IPS-NIHi11 (cell line): ENCODE measurements around the gene TBCE.
"Not testable (repeated sequence)": the region's sequence is repeated elsewhere in the genome, so short reads cannot be mapped to it uniquely, and the experiment has no call there.

Experiments
- DNase-seq: peaks from one replicate; pipeline ENCODE4 v3.0.0; 2012; ENCODE audit warnings: mixed read lengths, low spot score

Gene TBCE

GRCh38 chr1:235455823-235456222, 88.6 kb downstream of the TBCE start:
- DNase-seq, result no peak

- DNase-seq, result not testable (repeated sequence)
These were observed 90.6 kb downstream of the TBCE start for GRCh38 chr1:235457856-235458255.

GRCh38 chr1:235460770-235461169, 93.5 kb downstream of the TBCE start:
- no peak for DNase-seq

GRCh38 chr1:235461954-235462353, 94.7 kb downstream of the TBCE start:
- no peak for DNase-seq

GRCh38 chr1:235462832-235463231, 95.6 kb downstream of the TBCE start:
- not testable (repeated sequence) for DNase-seq

- no peak for DNase-seq
These were observed 97.8 kb downstream of the TBCE start for GRCh38 chr1:235465066-235465465.

- DNase-seq, result no peak
These were observed 100.8 kb downstream of the TBCE start for GRCh38 chr1:235468004-235468403.

- peak; percentile 22 for DNase-seq
These were observed 101.7 kb downstream of the TBCE start for GRCh38 chr1:235468970-235469369.

GRCh38 chr1:235469897-235470296, 102.7 kb downstream of the TBCE start:
- not testable (repeated sequence) for DNase-seq

GRCh38 chr1:235470741-235471439, 103.7 kb downstream of the TBCE start:
- no peak for DNase-seq

GRCh38 chr1:235473806-235474205, 106.6 kb downstream of the TBCE start:
- no peak for DNase-seq

- no peak for DNase-seq
These were observed 115.9 kb downstream of the TBCE start for GRCh38 chr1:235483090-235483489.

- no peak for DNase-seq
These were observed 118.3 kb downstream of the TBCE start for GRCh38 chr1:235485558-235485957.

- no peak for DNase-seq
These were observed 119.1 kb downstream of the TBCE start for GRCh38 chr1:235486321-235486720.

- DNase-seq, result no peak
These were observed 124.4 kb downstream of the TBCE start for GRCh38 chr1:235491644-235492043.

GRCh38 chr1:235494531-235494930, 127.3 kb downstream of the TBCE start:
- no peak for DNase-seq

- no peak for DNase-seq
These were observed 127.8 kb downstream of the TBCE start for GRCh38 chr1:235495030-235495429.

GRCh38 chr1:235495551-235495950, 128.3 kb downstream of the TBCE start:
- no peak for DNase-seq

GRCh38 chr1:235500971-235501540, 133.8 kb downstream of the TBCE start:
- DNase-seq, result no peak
